GM15510 (cell line): Measurements from ENCODE around the gene TMEM120A.

Experiments used
- POLR2A ChIP-seq: IDR thresholded peaks from 3 replicates; pipeline ENCODE4 v1.6.1; 2011; ENCODE audit warnings: borderline replicate concordance; ENCODE audit not compliant: insufficient read length; ENCODE audit errors: extremely low read depth

TMEM120A gene

DNA sequence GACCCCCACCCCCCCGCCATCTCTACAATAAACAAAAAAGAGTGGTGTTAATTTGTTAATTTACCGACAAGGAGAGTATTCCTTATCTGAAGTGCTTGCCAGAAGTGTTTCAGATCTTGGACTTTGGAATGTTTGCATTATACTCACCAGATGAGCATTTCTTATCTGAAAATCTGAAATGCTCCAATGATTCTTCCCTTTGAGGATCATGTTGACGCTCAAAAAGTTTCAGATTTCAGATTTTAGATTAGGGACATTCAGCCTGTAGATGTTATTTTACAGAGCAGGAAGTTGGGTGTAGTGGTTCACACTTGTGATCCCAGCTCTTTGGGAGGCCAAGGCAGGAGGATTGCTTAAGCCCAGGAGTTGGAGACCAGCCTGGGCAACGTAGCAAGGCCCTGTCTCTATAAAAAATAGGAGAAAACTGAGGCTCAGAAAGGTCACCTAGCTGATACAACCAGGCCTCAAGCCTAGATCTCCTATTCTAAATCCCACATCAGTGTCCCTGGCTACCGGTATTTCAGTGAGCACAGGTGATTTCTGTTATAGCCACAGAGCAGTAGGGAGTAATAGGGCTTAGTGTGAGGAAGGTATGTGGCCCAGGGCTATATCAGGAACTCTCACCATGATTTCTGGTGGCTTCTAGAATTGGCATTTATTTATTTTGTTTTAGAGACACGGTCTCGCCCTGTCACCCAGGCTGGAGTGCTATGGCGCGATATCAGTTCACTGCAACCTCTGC is 35.4 kb downstream of the TMEM120A start:
- no peak for TF ChIP-seq POLR2A

- TF ChIP-seq POLR2A, result no peak
Measured at GRCh38 chr7:75957021-75957736, 37.2 kb downstream of the TMEM120A start.

GRCh38 chr7:75955331-75955955 is 39.0 kb downstream of the TMEM120A start:
- no peak for TF ChIP-seq POLR2A

DNA sequence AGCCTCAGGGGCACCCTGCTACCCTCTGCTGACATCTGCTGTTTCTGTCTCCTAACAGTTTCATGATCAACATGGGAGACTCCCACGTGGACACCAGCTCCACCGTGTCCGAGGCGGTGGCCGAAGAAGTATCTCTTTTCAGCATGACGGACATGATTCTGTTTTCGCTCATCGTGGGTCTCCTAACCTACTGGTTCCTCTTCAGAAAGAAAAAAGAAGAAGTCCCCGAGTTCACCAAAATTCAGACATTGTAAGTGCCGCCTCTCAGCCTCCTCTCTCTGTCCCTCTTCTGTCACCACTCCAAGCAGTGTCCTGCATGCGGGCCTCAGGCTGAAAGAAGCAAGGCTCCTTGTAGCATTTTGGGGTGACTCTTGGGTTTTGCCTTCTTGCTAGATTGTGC is 40.5 kb downstream of the TMEM120A start:
- TF ChIP-seq POLR2A, result no peak

DNA sequence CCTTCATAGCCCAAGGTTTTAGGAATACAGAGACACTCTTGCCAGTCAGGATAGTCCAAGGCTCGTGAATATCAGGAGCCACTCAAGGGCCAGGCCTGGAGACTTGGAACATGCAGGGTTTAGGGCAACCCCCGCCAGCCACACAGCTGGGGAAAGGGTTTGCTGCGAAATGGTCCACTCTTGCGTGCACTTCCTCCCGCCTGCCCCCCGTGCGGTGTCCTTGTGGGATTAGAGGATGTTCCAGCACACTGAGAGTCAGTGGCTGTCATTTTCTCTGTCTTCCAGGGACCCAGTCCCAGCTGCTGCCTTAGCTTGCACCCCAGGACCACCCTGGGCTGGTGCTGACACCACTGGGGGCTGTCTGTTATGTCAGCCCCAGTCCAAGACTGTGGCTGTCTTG is 41.0 kb downstream of the TMEM120A start:
- TF ChIP-seq POLR2A, result no peak

DNA sequence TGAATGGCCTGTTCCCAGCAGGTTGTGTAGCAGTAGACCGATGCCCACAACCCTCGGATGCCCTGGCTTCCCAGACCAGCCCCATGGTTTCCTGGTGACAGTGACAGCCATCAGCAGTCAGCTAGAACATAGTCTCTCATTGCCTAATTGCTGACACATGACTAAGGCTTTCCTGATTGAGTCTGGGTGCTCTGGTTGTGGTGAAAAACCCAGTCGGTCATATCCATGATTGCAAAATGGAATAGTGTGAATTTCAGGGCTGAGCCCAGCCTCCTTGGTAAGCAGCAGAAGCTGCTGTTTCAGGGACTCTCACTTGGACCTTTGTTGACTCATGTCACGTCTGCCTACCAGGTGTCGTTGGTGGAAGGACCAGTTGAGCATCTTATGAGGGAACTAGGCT is 42.9 kb downstream of the TMEM120A start:
- TF ChIP-seq POLR2A, result no peak

GRCh38 chr7:75950111-75950681 is 44.2 kb downstream of the TMEM120A start:
- no peak for TF ChIP-seq POLR2A

GRCh38 chr7:75948179-75948578 is 46.2 kb downstream of the TMEM120A start:
- TF ChIP-seq POLR2A, result no peak

DNA sequence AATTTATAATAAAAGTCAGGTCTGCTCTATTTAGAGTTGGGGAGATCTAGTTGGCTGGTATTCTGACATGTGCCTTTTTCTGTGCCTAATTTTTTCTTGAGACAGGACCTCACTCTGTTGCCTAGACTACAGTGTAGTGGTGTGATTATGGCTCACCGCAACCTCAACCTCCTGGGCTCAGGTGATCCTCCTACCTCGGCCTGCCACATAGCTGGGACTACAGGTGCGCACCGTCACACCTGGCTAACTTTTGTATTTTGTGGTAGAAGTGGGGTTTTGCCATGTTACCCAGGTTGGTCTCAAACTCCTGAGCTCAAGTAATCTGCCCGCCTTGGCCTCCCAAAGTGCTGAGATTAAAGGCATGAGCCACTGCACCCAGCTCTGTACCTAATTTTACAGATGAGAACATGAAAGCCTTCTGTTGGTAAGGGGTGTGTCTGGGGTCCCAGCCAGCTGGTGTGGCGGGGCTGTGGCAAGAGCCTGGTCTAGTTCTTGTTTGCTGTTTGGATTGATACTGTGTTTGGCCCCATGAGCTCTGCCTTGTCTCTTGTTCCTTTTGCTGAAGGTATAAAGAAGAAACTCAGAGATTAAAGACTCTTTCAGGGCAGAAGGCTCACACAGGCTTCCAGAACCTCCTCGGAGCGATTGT is 48.1 kb downstream of the TMEM120A start:
- TF ChIP-seq POLR2A, result no peak

DNA sequence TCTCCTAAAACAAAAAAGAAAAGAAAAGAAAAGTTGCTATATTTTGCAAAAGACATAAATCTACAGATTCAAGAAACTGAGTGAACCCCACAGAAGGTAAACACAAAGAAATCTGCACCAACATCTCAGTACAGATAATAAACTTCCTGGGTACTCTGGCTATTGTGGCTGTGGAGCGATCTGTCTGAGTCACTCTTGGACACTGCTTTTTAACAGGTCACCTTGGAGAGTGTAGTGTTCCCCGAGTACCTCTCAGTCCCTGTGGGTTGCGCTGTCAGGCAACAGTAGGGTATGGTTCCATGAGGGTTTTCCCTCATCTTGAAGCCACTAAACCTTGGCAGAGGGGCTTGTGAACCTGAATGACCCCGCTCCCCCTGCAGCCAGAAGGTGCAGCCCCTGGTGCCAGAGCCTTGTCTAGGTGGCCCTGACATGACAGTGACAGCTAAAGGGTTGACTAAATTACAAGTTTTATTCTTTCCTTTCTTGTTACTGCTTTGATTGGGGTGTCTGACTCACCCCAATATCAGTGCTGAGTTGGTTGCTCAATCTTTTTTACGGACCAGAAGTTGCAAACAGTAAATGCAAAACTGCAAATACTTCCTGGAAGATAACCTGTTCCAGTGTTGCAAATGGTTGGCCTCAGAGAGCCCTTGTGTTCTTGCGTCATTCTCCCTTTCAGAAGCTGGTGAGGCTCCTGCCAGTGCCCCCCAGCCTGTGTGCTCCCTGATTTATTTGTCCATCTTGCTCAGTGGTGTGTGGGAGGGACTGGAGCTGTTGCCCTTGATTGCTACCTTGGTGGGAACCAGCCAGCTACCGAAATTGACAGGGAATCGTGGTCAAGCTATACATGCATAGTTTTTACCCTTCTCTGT is 48.9 kb downstream of the TMEM120A start:
- TF ChIP-seq POLR2A, result no peak

DNA sequence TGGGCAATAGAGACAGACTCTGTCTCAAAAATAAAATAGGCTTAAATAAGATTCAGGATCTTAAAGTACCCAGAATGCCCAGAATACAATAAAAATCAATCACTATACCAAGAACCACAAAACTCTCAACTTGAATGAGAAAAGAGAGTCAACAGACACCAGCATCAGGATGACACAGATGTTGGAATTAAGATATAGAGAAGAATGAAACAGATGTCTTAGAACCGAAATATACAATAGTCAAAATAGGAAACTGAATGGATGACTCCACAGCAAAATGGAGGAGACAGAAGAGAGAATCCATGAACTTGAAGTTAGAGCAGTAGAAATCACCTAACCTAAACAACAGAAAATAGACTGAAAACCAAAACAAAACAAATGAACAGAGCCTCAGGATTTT is 49.9 kb downstream of the TMEM120A start:
- no peak for TF ChIP-seq POLR2A

- TF ChIP-seq POLR2A, result no peak
Measured at GRCh38 chr7:75943864-75944263, 50.5 kb downstream of the TMEM120A start.

DNA sequence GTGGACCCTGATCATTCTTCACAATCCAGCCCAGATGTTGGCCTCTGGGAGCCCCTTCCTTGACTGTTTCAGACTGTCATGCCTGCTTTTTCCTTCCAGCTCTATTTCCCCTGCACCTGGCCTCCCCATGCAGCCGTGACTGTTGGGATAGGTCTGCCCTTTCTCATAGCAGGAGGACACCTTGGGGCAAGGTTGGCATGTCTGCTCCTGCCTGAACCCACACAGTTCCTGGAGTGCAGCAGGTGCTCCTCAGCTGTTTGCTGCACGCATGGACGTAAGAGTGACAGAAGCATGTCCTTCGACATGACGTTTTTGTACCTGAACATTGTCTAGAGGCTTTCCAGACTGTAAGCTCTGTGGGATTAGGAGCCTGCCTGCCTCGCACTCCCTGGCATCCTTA is 55.5 kb downstream of the TMEM120A start:
- no peak for TF ChIP-seq POLR2A
